Uterus (tissue), 4 donors: ENCODE measurements around the gene AP1S3. TPM values are rescaled to one million over a fixed set of nuclear protein-coding genes. Genes with fewer than 3 reads are reported as not detected.
"Not testable (repeated sequence)": the region's sequence is repeated elsewhere in the genome, so short reads cannot be mapped to it uniquely, and the experiment has no call there.

Source experiments
- DNase-seq, 2 donors: peaks; one replicate each; pipeline ENCODE4 v3.0.0-alpha.2; 2019 to 2020
- H3K27ac ChIP-seq, 2 donors: fragments of 200-600 bp; sonication (generic); 1 replicate in 1 of 2; 2 replicates in 1 of 2; pipeline ENCODE4 v1.5.1; 2016 to 2018
- H3K27me3 ChIP-seq, 2 donors: fragments of 200-600 bp; sonication (generic); one replicate each; pipeline ENCODE4 v1.5.1; 2018 to 2019; ENCODE audit warnings: control low read depth in 1 of 2
- H3K36me3 ChIP-seq, 2 donors: fragments of 200-600 bp; sonication (generic); one replicate each; pipeline ENCODE4 v1.5.1; 2019; ENCODE audit warnings: control low read depth in 1 of 2
- H3K4me1 ChIP-seq, 2 donors: fragments of 200-600 bp; sonication (generic); one replicate each; pipeline ENCODE4 v1.5.1; 2018 to 2019; ENCODE audit warnings: control low read depth in 1 of 2
- H3K4me3 ChIP-seq, 2 donors: fragments of 200-600 bp; sonication (generic); 1 replicate in 1 of 2; 2 replicates in 1 of 2; pipeline ENCODE4 v1.5.1; 2018 to 2019; ENCODE audit warnings: mild to moderate bottlenecking in 1 of 2
- H3K9me3 ChIP-seq, 2 donors: fragments of 200-600 bp; sonication (generic); one replicate each; pipeline ENCODE4 v1.5.1; 2019; ENCODE audit warnings: control low read depth in 1 of 2
- POLR2A ChIP-seq, 2 donors: fragments of 450-650 bp; IDR thresholded peaks; one replicate each; pipeline ENCODE4 v1.6.1; 2016; ENCODE audit warnings: antibody characterized with exemption in 2 of 2, mild to moderate bottlenecking in 1 of 2, moderate library complexity in 1 of 2
- intact Hi-C: fragments of 100-400 bp; cut with DNase I; formaldehyde crosslinking; loops from one replicate; pipeline ENCODE4 v1.15.1; 2023; ENCODE audit warnings: low total_unique reads
- total RNA-seq, 4 donors: library from RNA; depleted of rRNA in 3 of 4; stranded (reverse); fragments of >200 nt in 3 of 4; gene quantifications; one replicate each; pipeline versions ENCODE4 v1.1.0 to v1.2.4, GENCODE V29; 2014 to 2023
- TF ChIP-seq, protein P1 (sequence below), 4 experiments: fragments of 200-600 bp in 2 of 4; fragments of 450-650 bp in 2 of 4; sonication (generic) in 2 of 4; IDR thresholded peaks; one replicate each; pipeline ENCODE4 v1.5.1; 2016 to 2019; ENCODE audit warnings: antibody characterized with exemption in 4 of 4, mild to moderate bottlenecking in 2 of 4, moderate library complexity in 1 of 4
- donor health status: DM: yes; HTN: yes; CAD: no.

Gene AP1S3
- total RNA-seq, 4 donors from 2014 or later = 2.0 to 5.6 TPM; not detected in 2

- no peak overlapping the region for H3K4me3 ChIP-seq
- intact Hi-C loops = no loop called here
- H3K27ac ChIP-seq = no peak overlapping the region
- no peak for DNase-seq
- H3K27me3 ChIP-seq = no peaks in the 10 kb centered on the region
- TF ChIP-seq, protein P1, sequence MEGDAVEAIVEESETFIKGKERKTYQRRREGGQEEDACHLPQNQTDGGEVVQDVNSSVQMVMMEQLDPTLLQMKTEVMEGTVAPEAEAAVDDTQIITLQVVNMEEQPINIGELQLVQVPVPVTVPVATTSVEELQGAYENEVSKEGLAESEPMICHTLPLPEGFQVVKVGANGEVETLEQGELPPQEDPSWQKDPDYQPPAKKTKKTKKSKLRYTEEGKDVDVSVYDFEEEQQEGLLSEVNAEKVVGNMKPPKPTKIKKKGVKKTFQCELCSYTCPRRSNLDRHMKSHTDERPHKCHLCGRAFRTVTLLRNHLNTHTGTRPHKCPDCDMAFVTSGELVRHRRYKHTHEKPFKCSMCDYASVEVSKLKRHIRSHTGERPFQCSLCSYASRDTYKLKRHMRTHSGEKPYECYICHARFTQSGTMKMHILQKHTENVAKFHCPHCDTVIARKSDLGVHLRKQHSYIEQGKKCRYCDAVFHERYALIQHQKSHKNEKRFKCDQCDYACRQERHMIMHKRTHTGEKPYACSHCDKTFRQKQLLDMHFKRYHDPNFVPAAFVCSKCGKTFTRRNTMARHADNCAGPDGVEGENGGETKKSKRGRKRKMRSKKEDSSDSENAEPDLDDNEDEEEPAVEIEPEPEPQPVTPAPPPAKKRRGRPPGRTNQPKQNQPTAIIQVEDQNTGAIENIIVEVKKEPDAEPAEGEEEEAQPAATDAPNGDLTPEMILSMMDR (IDR thresholded peaks at IDR 0.05) = no peak
- no peak for TF ChIP-seq POLR2A (IDR thresholded peaks at IDR 0.05)
- H3K36me3 ChIP-seq = no peaks in the 10 kb centered on the region
- H3K4me1 ChIP-seq = no peaks in the 10 kb centered on the region
- no peaks in the 10 kb centered on the region for H3K9me3 ChIP-seq
Observed at GRCh38 chr2:223767341-223767740, 70.0 kb downstream of the AP1S3 start.

- TF ChIP-seq POLR2A (IDR thresholded peaks at IDR 0.05) = no peak
- TF ChIP-seq, protein P1 (IDR thresholded peaks at IDR 0.05) = no peak
- H3K36me3 ChIP-seq = no peaks in the 10 kb centered on the region
- no peaks in the 10 kb centered on the region for H3K9me3 ChIP-seq
- no peak overlapping the region for H3K4me3 ChIP-seq
- H3K27ac ChIP-seq = no peak overlapping the region
- no peaks in the 10 kb centered on the region for H3K4me1 ChIP-seq
- no peaks in the 10 kb centered on the region for H3K27me3 ChIP-seq
- no peak for DNase-seq
- intact Hi-C loops = no loop called here
Observed at GRCh38 chr2:223765221-223765785, 72.1 kb downstream of the AP1S3 start.

- Histone ChIP-seq H3K9me3 (no peaks in the 10 kb centered on the region), H3K27me3 (no peaks in the 10 kb centered on the region), H3K36me3 (no peaks in the 10 kb centered on the region), H3K4me1 (no peaks in the 10 kb centered on the region), H3K4me3 (no peak overlapping the region), H3K27ac (no peak overlapping the region)
- no peak for DNase-seq
- TF ChIP-seq, protein P1 (IDR thresholded peaks at IDR 0.05) = no peak
- no peak for TF ChIP-seq POLR2A (IDR thresholded peaks at IDR 0.05)
- intact Hi-C loops = no loop called here
Observed at GRCh38 chr2:223764796-223765195, 72.6 kb downstream of the AP1S3 start.

DNA sequence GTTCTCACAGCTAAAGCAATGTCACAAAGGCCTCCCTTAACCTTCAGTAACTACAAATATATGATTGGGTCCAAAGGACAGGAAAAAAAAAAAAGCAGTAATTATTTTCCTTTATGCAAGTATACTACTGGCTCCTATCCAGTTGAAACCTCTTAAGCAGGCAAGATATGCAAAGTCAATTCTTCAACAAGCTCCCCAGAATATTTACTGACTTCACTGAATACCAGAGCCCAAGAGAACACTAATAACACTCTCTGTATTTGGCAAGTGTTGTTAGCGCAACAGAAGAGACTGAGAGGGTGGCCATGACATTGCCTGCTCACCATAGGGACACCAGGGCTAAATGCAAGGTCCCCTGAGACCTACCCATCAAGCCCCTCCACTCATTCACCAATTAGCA, 74.5 kb downstream of the AP1S3 start:
- Histone ChIP-seq H3K4me3 (no peak overlapping the region), H3K4me1 (no peaks in the 10 kb centered on the region), H3K36me3 (no peaks in the 10 kb centered on the region), H3K27me3 (no peaks in the 10 kb centered on the region), H3K9me3 (no peaks in the 10 kb centered on the region), H3K27ac (no peak overlapping the region)
- TF ChIP-seq POLR2A (IDR thresholded peaks at IDR 0.05) = no peak
- TF ChIP-seq, protein P1 (IDR thresholded peaks at IDR 0.05) = no peak
- no peak for DNase-seq
- intact Hi-C loops = no loop called here

- H3K27ac ChIP-seq, H3K36me3 ChIP-seq, DNase-seq, H3K4me3 ChIP-seq, H3K4me1 ChIP-seq, H3K27me3 ChIP-seq, H3K9me3 ChIP-seq, intact Hi-C loops: not testable (repeated sequence)
Observed at GRCh38 chr2:223761746-223762145, 75.6 kb downstream of the AP1S3 start.
